Ishikawa (cell line): ENCODE results near the gene ELF4.

ENCODE experiments used
- CEBPB ChIP-seq: IDR thresholded peaks from 2 replicates; pipeline ENCODE4 v1.6.1; 2012
- CREB1 ChIP-seq: IDR thresholded peaks from 2 replicates; pipeline ENCODE4 v1.6.1; 2012; ENCODE audit warnings: low read depth
- EGR1 ChIP-seq: IDR thresholded peaks from 2 replicates; pipeline ENCODE4 v1.6.1; 2012
- EP300 ChIP-seq: IDR thresholded peaks from 2 replicates; pipeline ENCODE4 v1.6.1; 2012; ENCODE audit warnings: borderline replicate concordance
- FOXM1 ChIP-seq: IDR thresholded peaks from 2 replicates; pipeline ENCODE4 v1.6.1; 2012; ENCODE audit warnings: low read depth, borderline replicate concordance
- NFIC ChIP-seq: IDR thresholded peaks from 2 replicates; pipeline ENCODE4 v1.6.1; 2012
- RAD21 ChIP-seq: IDR thresholded peaks from 2 replicates; pipeline ENCODE4 v1.6.1; 2012; ENCODE audit warnings: low read depth
- TAF1 ChIP-seq: IDR thresholded peaks from 2 replicates; pipeline ENCODE4 v1.6.1; 2012; ENCODE audit warnings: low read depth, mild to moderate bottlenecking
- TCF12 ChIP-seq: IDR thresholded peaks from 2 replicates; pipeline ENCODE4 v1.6.1; 2012; ENCODE audit warnings: low read depth
- TEAD4 ChIP-seq: IDR thresholded peaks from 2 replicates; pipeline ENCODE4 v1.6.1; 2012
- YY1 ChIP-seq: IDR thresholded peaks from 2 replicates; pipeline ENCODE4 v1.6.1; 2012; ENCODE audit warnings: low read depth
- ZBTB7A ChIP-seq: IDR thresholded peaks from 2 replicates; pipeline ENCODE4 v1.6.1; 2012; ENCODE audit warnings: low read depth
- TF ChIP-seq, protein P1 (sequence below): IDR thresholded peaks from 2 replicates; pipeline ENCODE4 v1.6.1; 2012; ENCODE audit warnings: low read depth, mild to moderate bottlenecking
- TF ChIP-seq, protein P2 (sequence below): IDR thresholded peaks from 2 replicates; pipeline ENCODE4 v1.6.1; 2012
- TF ChIP-seq, protein P3 (sequence below): IDR thresholded peaks from 2 replicates; pipeline ENCODE4 v1.6.1; 2012

ELF4 gene

DNA sequence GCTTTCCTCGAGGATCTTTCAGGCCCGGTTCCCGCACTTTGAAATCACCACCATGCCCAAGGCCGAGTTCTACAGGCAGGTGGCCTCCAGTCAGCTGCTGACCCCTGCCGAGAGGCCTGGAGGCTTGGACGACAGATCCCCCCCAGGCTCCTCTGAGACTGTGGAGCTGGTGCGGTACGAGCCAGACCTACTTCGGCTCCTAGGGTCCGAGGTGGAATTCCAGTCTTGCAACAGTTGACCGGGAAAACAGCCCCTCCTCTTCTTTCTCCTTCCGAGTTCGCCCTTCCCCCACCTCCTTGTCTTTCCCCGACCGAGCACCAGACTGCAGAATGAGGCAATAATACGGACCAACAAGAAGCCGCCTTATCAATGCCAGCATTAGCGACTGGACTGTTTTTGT, 54.4 kb downstream of the ELF4 start:
- TF ChIP-seq, protein P1, sequence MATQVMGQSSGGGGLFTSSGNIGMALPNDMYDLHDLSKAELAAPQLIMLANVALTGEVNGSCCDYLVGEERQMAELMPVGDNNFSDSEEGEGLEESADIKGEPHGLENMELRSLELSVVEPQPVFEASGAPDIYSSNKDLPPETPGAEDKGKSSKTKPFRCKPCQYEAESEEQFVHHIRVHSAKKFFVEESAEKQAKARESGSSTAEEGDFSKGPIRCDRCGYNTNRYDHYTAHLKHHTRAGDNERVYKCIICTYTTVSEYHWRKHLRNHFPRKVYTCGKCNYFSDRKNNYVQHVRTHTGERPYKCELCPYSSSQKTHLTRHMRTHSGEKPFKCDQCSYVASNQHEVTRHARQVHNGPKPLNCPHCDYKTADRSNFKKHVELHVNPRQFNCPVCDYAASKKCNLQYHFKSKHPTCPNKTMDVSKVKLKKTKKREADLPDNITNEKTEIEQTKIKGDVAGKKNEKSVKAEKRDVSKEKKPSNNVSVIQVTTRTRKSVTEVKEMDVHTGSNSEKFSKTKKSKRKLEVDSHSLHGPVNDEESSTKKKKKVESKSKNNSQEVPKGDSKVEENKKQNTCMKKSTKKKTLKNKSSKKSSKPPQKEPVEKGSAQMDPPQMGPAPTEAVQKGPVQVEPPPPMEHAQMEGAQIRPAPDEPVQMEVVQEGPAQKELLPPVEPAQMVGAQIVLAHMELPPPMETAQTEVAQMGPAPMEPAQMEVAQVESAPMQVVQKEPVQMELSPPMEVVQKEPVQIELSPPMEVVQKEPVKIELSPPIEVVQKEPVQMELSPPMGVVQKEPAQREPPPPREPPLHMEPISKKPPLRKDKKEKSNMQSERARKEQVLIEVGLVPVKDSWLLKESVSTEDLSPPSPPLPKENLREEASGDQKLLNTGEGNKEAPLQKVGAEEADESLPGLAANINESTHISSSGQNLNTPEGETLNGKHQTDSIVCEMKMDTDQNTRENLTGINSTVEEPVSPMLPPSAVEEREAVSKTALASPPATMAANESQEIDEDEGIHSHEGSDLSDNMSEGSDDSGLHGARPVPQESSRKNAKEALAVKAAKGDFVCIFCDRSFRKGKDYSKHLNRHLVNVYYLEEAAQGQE, result no peak
- TF ChIP-seq EGR1 (no peak), NFIC (no peak)

DNA sequence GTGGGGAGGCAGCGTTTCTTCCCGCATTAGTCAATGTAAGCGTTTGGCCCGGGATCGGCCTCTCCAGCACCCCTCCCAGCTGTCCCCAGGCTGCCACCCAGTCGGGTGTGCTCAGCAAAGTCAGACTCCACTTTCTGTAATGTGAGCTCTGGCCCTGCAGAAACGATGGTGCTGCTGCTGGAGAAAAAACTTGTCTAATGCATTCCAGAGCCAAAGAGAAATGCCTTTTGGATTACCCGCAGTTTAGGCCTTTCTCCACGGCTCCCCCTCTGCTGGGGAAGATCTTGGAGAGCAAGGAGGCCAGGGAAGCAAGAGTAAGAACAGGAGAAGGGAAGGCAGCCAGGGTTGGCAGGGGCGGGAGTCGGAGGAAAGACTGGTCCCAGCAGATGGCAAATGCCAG, 55.2 kb downstream of the ELF4 start:
- TF ChIP-seq, protein P1, result no peak
- TF ChIP-seq, protein P2, sequence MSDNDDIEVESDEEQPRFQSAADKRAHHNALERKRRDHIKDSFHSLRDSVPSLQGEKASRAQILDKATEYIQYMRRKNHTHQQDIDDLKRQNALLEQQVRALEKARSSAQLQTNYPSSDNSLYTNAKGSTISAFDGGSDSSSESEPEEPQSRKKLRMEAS, result no peak
- TF ChIP-seq TCF12 (no peak), TEAD4 (no peak), RAD21 (no peak), NFIC (no peak), EP300 (no peak), TAF1 (no peak), CREB1 (no peak), FOXM1 (no peak), CEBPB (no peak)

DNA sequence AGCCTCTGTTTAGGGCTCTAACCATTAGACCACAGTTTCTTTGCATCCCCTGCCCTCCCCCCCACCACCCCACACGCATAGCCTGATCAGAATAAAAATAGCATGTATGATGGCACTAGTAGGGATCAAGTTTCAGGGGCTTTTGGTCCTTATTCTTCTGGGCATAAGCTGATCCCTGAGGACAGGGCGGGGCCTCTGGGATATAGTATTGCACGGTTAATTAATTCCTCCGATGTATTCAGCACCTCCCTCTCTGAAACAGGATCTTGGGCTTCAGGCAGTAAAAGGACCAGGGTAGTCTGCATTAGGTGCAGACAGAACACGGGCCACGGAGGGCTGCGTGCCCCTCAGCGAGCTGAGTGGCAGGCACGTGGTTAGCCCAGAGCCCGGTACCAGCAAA, 57.1 kb downstream of the ELF4 start:
- TF ChIP-seq YY1 (no peak), CREB1 (no peak), TCF12 (no peak), FOXM1 (no peak), TEAD4 (no peak), CEBPB (no peak), EGR1 (no peak), ZBTB7A (no peak), TAF1 (no peak), EP300 (no peak), NFIC (no peak), RAD21 (no peak)
- TF ChIP-seq, protein P1, result no peak
- TF ChIP-seq, protein P3, sequence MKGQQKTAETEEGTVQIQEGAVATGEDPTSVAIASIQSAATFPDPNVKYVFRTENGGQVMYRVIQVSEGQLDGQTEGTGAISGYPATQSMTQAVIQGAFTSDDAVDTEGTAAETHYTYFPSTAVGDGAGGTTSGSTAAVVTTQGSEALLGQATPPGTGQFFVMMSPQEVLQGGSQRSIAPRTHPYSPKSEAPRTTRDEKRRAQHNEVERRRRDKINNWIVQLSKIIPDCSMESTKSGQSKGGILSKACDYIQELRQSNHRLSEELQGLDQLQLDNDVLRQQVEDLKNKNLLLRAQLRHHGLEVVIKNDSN, result no peak
- TF ChIP-seq, protein P2, result no peak

DNA sequence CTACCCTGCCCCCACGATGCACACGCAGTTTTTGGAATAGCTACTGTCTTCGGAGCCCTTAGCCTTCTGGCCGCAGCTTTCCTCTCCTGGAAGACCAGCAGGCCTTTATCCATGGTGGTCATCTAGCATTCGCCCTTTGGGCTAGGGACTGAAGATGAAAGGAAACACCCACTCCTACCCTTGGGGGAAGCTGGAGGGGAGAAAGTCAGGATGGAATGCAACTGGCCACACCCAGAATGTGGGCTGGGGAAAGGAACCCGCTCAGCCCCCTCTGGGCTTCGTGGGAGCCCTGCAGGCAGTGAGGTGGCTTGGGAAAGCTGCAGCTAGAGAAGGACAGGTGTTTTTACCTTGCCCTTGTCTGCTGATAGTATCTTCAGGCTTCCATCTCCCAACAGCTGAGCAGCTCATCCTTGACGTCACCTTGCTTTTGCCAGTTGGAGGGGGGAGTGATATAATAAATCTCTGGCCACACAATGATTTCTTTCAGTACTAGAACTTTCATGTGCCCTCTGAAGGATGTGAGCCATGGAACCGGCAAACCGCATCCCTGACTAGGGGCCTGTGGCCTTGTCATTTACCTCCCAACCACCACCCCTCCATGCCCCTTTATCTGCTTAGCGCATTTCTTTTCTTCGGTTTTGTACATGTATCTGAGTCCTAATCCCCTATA, 59.0 kb downstream of the ELF4 start:
- no peak for TF ChIP-seq ZBTB7A

DNA sequence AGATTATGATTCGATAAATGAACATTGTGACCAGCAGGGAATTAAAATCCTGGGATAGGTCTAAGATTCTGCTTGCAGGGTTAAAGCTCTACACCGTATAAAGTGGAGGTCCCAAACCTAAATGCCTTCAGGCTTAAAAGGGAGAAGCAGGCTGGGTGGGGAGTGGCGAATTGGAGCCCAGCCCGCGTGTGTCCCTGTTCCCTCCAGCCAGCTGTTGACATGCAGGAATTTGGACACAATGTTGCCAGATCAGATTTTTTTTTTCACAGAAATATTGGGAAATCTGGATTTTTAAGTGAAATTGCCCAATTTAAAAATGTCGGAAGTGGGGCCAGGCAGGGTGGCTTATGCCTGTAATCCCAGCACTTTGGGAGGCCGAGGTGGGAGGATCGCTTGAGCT, 60.5 kb downstream of the ELF4 start:
- TF ChIP-seq, protein P2, result no peak
- TF ChIP-seq, protein P1, result no peak
